ENCODE measurements around the gene ICAM5.
A peak's percentile ranks its signal among the peaks of the same experiment; 100 is the strongest.

Gene ICAM5

GRCh38 chr19:10285393-10285792 is 4.4 kb upstream of the ICAM5 start:
- TF ChIP-seq MAX (IDR thresholded peaks at IDR 0.05) (no peak), USF1 (IDR thresholded peaks at IDR 0.05) (no peak), EGR1 (IDR thresholded peaks at IDR 0.05) (no peak), TCF12 (IDR thresholded peaks at IDR 0.05; ENCODE audit: low read depth) (no peak), REST (IDR thresholded peaks at IDR 0.05; ENCODE audit: low read depth) (no peak), CEBPB (IDR thresholded peaks at IDR 0.05) (no peak), NFIC (IDR thresholded peaks at IDR 0.05) (no peak), TEAD4 (IDR thresholded peaks at IDR 0.05) (no peak), YY1 (IDR thresholded peaks at IDR 0.05; ENCODE audit: low read depth) (no peak)

GRCh38 chr19:10286803-10287737 is 2.7 kb upstream of the ICAM5 start, which contains the start of gene ICAM4:
Gene ICAM4 (plus strand): TSS chr19:10286955. CDS start chr19:10287013, 58 bp downstream.
- TF ChIP-seq NFIC (IDR thresholded peaks at IDR 0.05) = no peak
- no peak for TF ChIP-seq EP300 (IDR thresholded peaks at IDR 0.05; ENCODE audit: borderline replicate concordance)
- no peak for TF ChIP-seq TEAD4 (IDR thresholded peaks at IDR 0.05)
- no peak for TF ChIP-seq YY1 (IDR thresholded peaks at IDR 0.05; ENCODE audit: low read depth)
- no peak for TF ChIP-seq EGR1 (IDR thresholded peaks at IDR 0.05)
- no peak for TF ChIP-seq RAD21 (IDR thresholded peaks at IDR 0.05; ENCODE audit: low read depth)
- no peak for TF ChIP-seq FOXM1 (IDR thresholded peaks at IDR 0.05; ENCODE audit: borderline replicate concordance, low read depth)
- TF ChIP-seq USF1 (IDR thresholded peaks at IDR 0.05) = no peak
- no peak for TF ChIP-seq MAX (IDR thresholded peaks at IDR 0.05)
- TF ChIP-seq REST (IDR thresholded peaks at IDR 0.05; ENCODE audit: low read depth) = no peak
- TF ChIP-seq TCF12 (IDR thresholded peaks at IDR 0.05; ENCODE audit: low read depth) = no peak
- TF ChIP-seq ZBTB7A (IDR thresholded peaks at IDR 0.05; ENCODE audit: low read depth) = no peak
- TF ChIP-seq TAF1 (IDR thresholded peaks at IDR 0.05; ENCODE audit: low read depth) = no peak
- no peak for TF ChIP-seq CEBPB (IDR thresholded peaks at IDR 0.05)
- no peak for TF ChIP-seq CREB1 (IDR thresholded peaks at IDR 0.05; ENCODE audit: low read depth)

- peak; percentile 43 for TF ChIP-seq USF1 (IDR thresholded peaks at IDR 0.05)
- TF ChIP-seq RAD21 (IDR thresholded peaks at IDR 0.05; ENCODE audit: low read depth) = no peak
- no peak for TF ChIP-seq REST (IDR thresholded peaks at IDR 0.05; ENCODE audit: low read depth)
- TF ChIP-seq MAX (IDR thresholded peaks at IDR 0.05) = no peak
- no peak; the same call in 1 of the 2 replicates for TF ChIP-seq TCF12 (IDR thresholded peaks at IDR 0.05; ENCODE audit: low read depth)
- TF ChIP-seq TEAD4 (IDR thresholded peaks at IDR 0.05) = no peak
- TF ChIP-seq TAF1 (IDR thresholded peaks at IDR 0.05; ENCODE audit: low read depth) = 0 out of 2 replicates have a peak, but pooled peaks have one; percentile 26
- TF ChIP-seq EP300 (IDR thresholded peaks at IDR 0.05; ENCODE audit: borderline replicate concordance) = 0 out of 2 replicates have a peak, but pooled peaks have one; percentile 25
- TF ChIP-seq FOXM1 (IDR thresholded peaks at IDR 0.05; ENCODE audit: borderline replicate concordance, low read depth) = no peak
- TF ChIP-seq CEBPB (IDR thresholded peaks at IDR 0.05) = no peak
- TF ChIP-seq NFIC (IDR thresholded peaks at IDR 0.05) = no peak
- no peak for TF ChIP-seq YY1 (IDR thresholded peaks at IDR 0.05; ENCODE audit: low read depth)
- TF ChIP-seq ZBTB7A (IDR thresholded peaks at IDR 0.05; ENCODE audit: low read depth) = 0 out of 2 replicates have a peak, but pooled peaks have one; percentile 8
These were observed 1.0 kb upstream of the ICAM5 start for GRCh38 chr19:10288662-10289166.

Measured in Ishikawa (cell line).